ENCODE measurements around the gene FLT3.
A peak's percentile ranks its signal among the peaks of the same experiment; 100 is the strongest.
"Not testable (repeated sequence)": the region's sequence is repeated elsewhere in the genome, so short reads cannot be mapped to it uniquely, and the experiment has no call there.

FLT3 gene

GRCh38 chr13:28099396-28100149 is 803 bp downstream of the FLT3 start:
- peak overlapping the region; percentile 42 for H3K4me3 ChIP-seq (ENCODE audit: low read depth, low read length)

GRCh38 chr13:28097503-28097902 is 2.9 kb downstream of the FLT3 start:
- no peak for DNase-seq (ENCODE audit: low read depth)
- H3K4me3 ChIP-seq (ENCODE audit: low read depth, low read length): no peak overlapping the region
- no peak for TF ChIP-seq CTCF (conservative IDR thresholded peaks at IDR 0.05; ENCODE audit: low read depth, low read length)

More at GRCh38 chr13:28099396-28100149, 803 bp downstream of the FLT3 start:
- no peak for TF ChIP-seq CTCF (conservative IDR thresholded peaks at IDR 0.05; ENCODE audit: low read depth, low read length)
- DNase-seq (ENCODE audit: low read depth): no peak

GRCh38 chr13:28094306-28094705 is 6.1 kb downstream of the FLT3 start:
- H3K4me3 ChIP-seq (ENCODE audit: low read depth, low read length): no peak overlapping the region
- no peak for TF ChIP-seq CTCF (conservative IDR thresholded peaks at IDR 0.05; ENCODE audit: low read depth, low read length)
- DNase-seq (ENCODE audit: low read depth): no peak

- no peak for DNase-seq (ENCODE audit: low read depth)
- TF ChIP-seq CTCF (conservative IDR thresholded peaks at IDR 0.05; ENCODE audit: low read depth, low read length): no peak
- H3K4me3 ChIP-seq (ENCODE audit: low read depth, low read length): no peak overlapping the region
These were observed 6.5 kb downstream of the FLT3 start for GRCh38 chr13:28093881-28094280.

GRCh38 chr13:28092431-28092830 is 7.9 kb downstream of the FLT3 start:
- TF ChIP-seq CTCF (conservative IDR thresholded peaks at IDR 0.05; ENCODE audit: low read depth, low read length): no peak
- DNase-seq (ENCODE audit: low read depth): no peak
- no peak overlapping the region for H3K4me3 ChIP-seq (ENCODE audit: low read depth, low read length)

- no peak for TF ChIP-seq CTCF (conservative IDR thresholded peaks at IDR 0.05; ENCODE audit: low read depth, low read length)
- no peak overlapping the region for H3K4me3 ChIP-seq (ENCODE audit: low read depth, low read length)
- no peak for DNase-seq (ENCODE audit: low read depth)
These were observed 11.3 kb downstream of the FLT3 start for GRCh38 chr13:28089065-28089464.

GRCh38 chr13:28077820-28078219 is 22.6 kb downstream of the FLT3 start:
- not testable (repeated sequence) for DNase-seq (ENCODE audit: low read depth); H3K4me3 ChIP-seq (ENCODE audit: low read depth, low read length)
